Endothelial cell of umbilical vein (primary cell): ENCODE measurements around the gene TDRKH. TPM values are rescaled to one million over a fixed set of nuclear protein-coding genes. Genes with fewer than 3 reads are reported as not detected.

ENCODE experiments used
- BruUV-seq: library from RNA; stranded (reverse); fragments of 400-500 nt; replicated peaks from 2 replicates; lab custom pipeline; 2021; lab: Mats Ljungman, UMichigan
- CTCF ChIA-PET: fragments of 300-600, 350-600 bp; sonication (Branson Sonifier 250); formaldehyde crosslinking; loops from one replicate; lab custom pipeline; 2021; ENCODE audit warnings: antibody characterized with exemption, inconsistent platforms; lab: Charles Lee
- POLR2A ChIA-PET: fragments of 300-600, 350-600 bp; sonication (Branson Sonifier 250); formaldehyde crosslinking; loops from one replicate; lab custom pipeline; 2021; ENCODE audit warnings: antibody characterized with exemption, inconsistent platforms; lab: Charles Lee
- DNase-seq: peaks from one replicate; pipeline ENCODE4 v3.0.0-alpha.2; 2011; ENCODE audit warnings: low read depth, low spot score
- FAIRE-seq: peaks from 2 replicates; lab custom pipeline; 2011; peaks lifted over from hg19 to GRCh38; lab: Jason Lieb, UNC
- H2AFZ ChIP-seq: 2 replicates; pipeline ENCODE4 v1.6.0; 2012; ENCODE audit warnings: low read depth, low read length, control low read depth, inconsistent platforms
- H3K27ac ChIP-seq: 2 replicates; pipeline ENCODE4 v1.5.1; 2011; ENCODE audit warnings: low read depth, mild to moderate bottlenecking, control low read depth, low read length, moderate library complexity; ENCODE audit not compliant: insufficient read depth
- H3K27me3 ChIP-seq, 2 experiments: 2 replicates each; pipeline versions ENCODE4 v1.6.0 to v1.6.1; 2011; ENCODE audit warnings: low read length in 2 of 2, mixed read lengths in 1 of 2; ENCODE audit not compliant: control insufficient read depth in 2 of 2, insufficient read depth in 2 of 2
- H3K36me3 ChIP-seq, 2 experiments: 2 replicates in 1 of 2; 3 replicates in 1 of 2; pipeline ENCODE4 v1.5.1; 2011; ENCODE audit warnings: low read length in 2 of 2, mild to moderate bottlenecking in 1 of 2, moderate library complexity in 1 of 2; ENCODE audit not compliant: control insufficient read depth in 2 of 2, insufficient read depth in 2 of 2; ENCODE audit errors: extremely low read depth in 1 of 2
- H3K4me1 ChIP-seq: 3 replicates; pipeline ENCODE4 v1.5.1; 2011; ENCODE audit warnings: mild to moderate bottlenecking, low read length; ENCODE audit not compliant: control insufficient read depth, insufficient read depth; ENCODE audit errors: extremely low read depth
- H3K4me2 ChIP-seq: 2 replicates; pipeline ENCODE4 v1.6.1; 2011; ENCODE audit warnings: low read length, control low read depth, mixed read lengths; ENCODE audit not compliant: insufficient read depth
- H3K4me3 ChIP-seq, 3 experiments: fragments of 200-600 bp in 1 of 3; sonication (generic), shearing (Covaris generic) in 1 of 3; replicated peaks in 1 of 3; 2 replicates each; pipeline ENCODE4 v1.5.1; 2011 to 2016; ENCODE audit warnings: control low read depth in 3 of 3, low read length in 3 of 3, mild to moderate bottlenecking in 2 of 3, inconsistent platforms in 1 of 3, low read depth in 1 of 3, moderate library complexity in 1 of 3; ENCODE audit not compliant: insufficient read depth in 1 of 3
- H3K79me2 ChIP-seq: 2 replicates; pipeline ENCODE4 v1.6.0; 2012; ENCODE audit warnings: low read length, inconsistent platforms; ENCODE audit not compliant: control insufficient read depth, insufficient read depth
- H3K9ac ChIP-seq: replicated peaks from 2 replicates; pipeline ENCODE3; 2011; ENCODE audit warnings: low read length, control low read depth; ENCODE audit not compliant: insufficient read depth; ENCODE audit errors: extremely low read depth
- H3K9me1 ChIP-seq: replicated peaks from 3 replicates; pipeline ENCODE4 v1.6.0; 2011; ENCODE audit warnings: mild to moderate bottlenecking, low read length; ENCODE audit not compliant: control insufficient read depth, insufficient read depth; ENCODE audit errors: extremely low read depth
- H3K9me3 ChIP-seq: replicated peaks from 2 replicates; pipeline ENCODE4 v1.5.1; 2012; ENCODE audit warnings: low read length, inconsistent platforms; ENCODE audit not compliant: control insufficient read depth, insufficient read depth
- H4K20me1 ChIP-seq: replicated peaks from 2 replicates; pipeline ENCODE3; 2011; ENCODE audit warnings: mild to moderate bottlenecking, low read length; ENCODE audit not compliant: control insufficient read depth, insufficient read depth; ENCODE audit errors: extremely low read depth
- CTCF ChIP-seq, 2 donors: IDR thresholded peaks; 1 replicate in 1 of 2; 2 replicates in 1 of 2; pipeline ENCODE4 v1.5.1; 2011; ENCODE audit warnings: low read length in 2 of 2, mild to moderate bottlenecking in 2 of 2, moderate library complexity in 2 of 2, control low read depth in 1 of 2, inconsistent platforms in 1 of 2, low read depth in 1 of 2; ENCODE audit not compliant: insufficient read depth in 1 of 2; ENCODE audit errors: extremely low read depth in 1 of 2
- EZH2 ChIP-seq: IDR thresholded peaks from 2 replicates; pipeline ENCODE4 v1.6.1; 2012; ENCODE audit warnings: borderline replicate concordance, low read depth, mild to moderate bottlenecking, moderate library complexity, low read length, inconsistent platforms; ENCODE audit not compliant: severe bottlenecking
- FOS ChIP-seq: IDR thresholded peaks from 2 replicates; pipeline ENCODE4 v1.6.1; 2011; ENCODE audit warnings: mild to moderate bottlenecking, low read length, moderate library complexity, borderline replicate concordance; ENCODE audit not compliant: insufficient read depth
- GATA2 ChIP-seq: IDR thresholded peaks from 2 replicates; pipeline ENCODE4 v1.7.0; 2011; ENCODE audit warnings: low read depth, mild to moderate bottlenecking, moderate library complexity, mixed read lengths, low read length; ENCODE audit not compliant: insufficient read length, insufficient read depth
- JUN ChIP-seq: IDR thresholded peaks from 2 replicates; pipeline ENCODE4 v1.6.1; 2011; ENCODE audit warnings: borderline replicate concordance, low read depth; ENCODE audit not compliant: insufficient read length, insufficient read depth
- MYC ChIP-seq: IDR thresholded peaks from one replicate; pipeline ENCODE4 v1.6.1; 2011; ENCODE audit warnings: mild to moderate bottlenecking, low read depth, low read length
- POLR2A ChIP-seq: IDR thresholded peaks from 2 replicates; pipeline ENCODE4 v1.6.1; 2012; ENCODE audit warnings: low read depth, mild to moderate bottlenecking, control low read depth, low read length
- POLR2AphosphoS5 ChIP-seq: IDR thresholded peaks from 2 replicates; pipeline ENCODE4 v1.6.1; 2012; ENCODE audit warnings: low read depth, mild to moderate bottlenecking, control low read depth, low read length, moderate library complexity; ENCODE audit not compliant: insufficient read depth
- dilution Hi-C: fragments of 300-500 bp; cut with MboI; formaldehyde crosslinking; loops from one replicate; pipeline ENCODE4 v1.15.0; 2019; ENCODE audit warnings: low sequenced_read_pairs; ENCODE audit not compliant: extremely low pct_ligation_motif_present
- intact Hi-C: fragments of 100-400 bp; cut with micrococcal nuclease; formaldehyde crosslinking; loops from one replicate; pipeline ENCODE4 v1.10.0; 2022
- polyA plus RNA-seq, 4 experiments: library from polyadenylated mRNA; depleted of rRNA in 3 of 4; stranded (reverse) in 3 of 4; unstranded in 1 of 4; fragments of >200 nt; gene quantifications; 2 replicates each; pipeline versions ENCODE4 v1.2.1 to v1.2.3, GENCODE V29; 2011 to 2012; ENCODE audit warnings: missing spikeins in 1 of 4
- total RNA-seq: library from RNA; stranded (reverse); gene quantifications from 2 replicates; pipeline ENCODE4 v1.2.3, GENCODE V29; 2021
- TF ChIP-seq, protein P1 (sequence below): IDR thresholded peaks from 2 replicates; pipeline ENCODE4 v1.6.1; 2011; ENCODE audit not compliant: insufficient read depth, insufficient read length

Gene TDRKH
- total and polyA plus RNA-seq, 2 donors (not counting 3 experiments of a cell fraction or from before 2014, with no cell fraction given): 3.9 to 9.6 TPM

GRCh38 chr1:151831256-151831591 is 40.9 kb upstream of the TDRKH start:
- Histone ChIP-seq H3K4me2 (no peak overlapping the region), H3K4me3 (no peak overlapping the region), H3K36me3 (no peaks in the 10 kb centered on the region), H3K79me2 (no peaks in the 10 kb centered on the region), H3K9me3 (no peaks in the 10 kb centered on the region), H3K9ac (no peak overlapping the region), H3K27me3 (no peaks in the 10 kb centered on the region), H4K20me1 (no peaks in the 10 kb centered on the region), H2AFZ (no peak overlapping the region), H3K4me1 (peaks cover 11% of the 10 kb centered on the region), H3K9me1 (no peaks in the 10 kb centered on the region), H3K27ac (no peak overlapping the region)
- POLR2A ChIA-PET: no interaction called here
- BruUV-seq: no TSS peak
- TF ChIP-seq JUN: no peak
- TF ChIP-seq POLR2A: no peak
- TF ChIP-seq MYC: no peak
- TF ChIP-seq FOS: no peak
- TF ChIP-seq, protein P1, sequence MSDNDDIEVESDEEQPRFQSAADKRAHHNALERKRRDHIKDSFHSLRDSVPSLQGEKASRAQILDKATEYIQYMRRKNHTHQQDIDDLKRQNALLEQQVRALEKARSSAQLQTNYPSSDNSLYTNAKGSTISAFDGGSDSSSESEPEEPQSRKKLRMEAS: no peak
- TF ChIP-seq POLR2AphosphoS5: no peak
- no peak for TF ChIP-seq GATA2
- TF ChIP-seq EZH2: no peak
- TF ChIP-seq CTCF (IDR thresholded peaks at IDR 0.05; ENCODE audit: extremely low read depth in 1 of 2, insufficient read depth in 1 of 2, low read depth in 1 of 2, low read length in 2 of 2): no peak
- intact Hi-C loops: no loop called here
- CTCF ChIA-PET: no interaction called here
- DNase-seq (no peak), FAIRE-seq (no peak)
- dilution Hi-C loops: no loop called here
